Measurements from ENCODE around the gene SIAH2.

SIAH2 gene

DNA sequence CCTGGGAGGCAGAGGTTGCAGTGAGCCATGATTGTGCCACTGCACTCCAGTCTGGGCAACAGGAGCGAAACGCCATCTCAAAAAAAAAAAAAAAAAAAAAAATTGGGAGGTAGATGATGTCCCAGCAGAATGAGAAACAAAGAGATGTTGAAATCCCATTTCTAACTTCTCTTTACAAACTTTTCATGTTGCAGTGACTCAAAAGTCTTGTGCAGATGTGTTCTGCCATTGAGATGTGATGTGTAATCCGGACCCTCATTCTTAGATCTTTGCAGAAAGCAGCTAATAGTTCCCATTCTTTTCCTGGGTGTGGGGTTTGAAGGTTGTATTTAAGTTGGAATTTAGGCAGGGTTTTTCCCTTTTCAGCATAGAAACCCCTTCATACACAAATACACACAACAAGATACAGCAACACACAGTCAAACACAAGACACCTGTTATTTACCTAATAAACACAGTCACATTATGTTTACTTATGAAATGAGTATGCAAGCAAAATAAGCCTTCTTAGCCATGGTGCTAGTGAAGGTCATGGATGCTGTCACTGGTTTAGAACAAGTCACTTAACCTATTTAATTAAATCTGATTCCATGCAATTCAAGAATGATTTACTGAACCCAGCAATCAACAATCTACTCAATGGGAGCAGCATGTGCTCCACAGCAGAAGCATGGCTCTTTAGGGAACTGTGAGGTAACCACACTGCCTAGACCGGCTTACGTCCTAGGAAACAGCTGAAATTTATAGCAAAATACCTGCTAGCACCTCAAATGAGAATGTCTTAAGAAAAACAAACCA, 14.9 kb downstream of the SIAH2 start:
- no peak for DNase-seq (ENCODE audit: low spot score)

DNA sequence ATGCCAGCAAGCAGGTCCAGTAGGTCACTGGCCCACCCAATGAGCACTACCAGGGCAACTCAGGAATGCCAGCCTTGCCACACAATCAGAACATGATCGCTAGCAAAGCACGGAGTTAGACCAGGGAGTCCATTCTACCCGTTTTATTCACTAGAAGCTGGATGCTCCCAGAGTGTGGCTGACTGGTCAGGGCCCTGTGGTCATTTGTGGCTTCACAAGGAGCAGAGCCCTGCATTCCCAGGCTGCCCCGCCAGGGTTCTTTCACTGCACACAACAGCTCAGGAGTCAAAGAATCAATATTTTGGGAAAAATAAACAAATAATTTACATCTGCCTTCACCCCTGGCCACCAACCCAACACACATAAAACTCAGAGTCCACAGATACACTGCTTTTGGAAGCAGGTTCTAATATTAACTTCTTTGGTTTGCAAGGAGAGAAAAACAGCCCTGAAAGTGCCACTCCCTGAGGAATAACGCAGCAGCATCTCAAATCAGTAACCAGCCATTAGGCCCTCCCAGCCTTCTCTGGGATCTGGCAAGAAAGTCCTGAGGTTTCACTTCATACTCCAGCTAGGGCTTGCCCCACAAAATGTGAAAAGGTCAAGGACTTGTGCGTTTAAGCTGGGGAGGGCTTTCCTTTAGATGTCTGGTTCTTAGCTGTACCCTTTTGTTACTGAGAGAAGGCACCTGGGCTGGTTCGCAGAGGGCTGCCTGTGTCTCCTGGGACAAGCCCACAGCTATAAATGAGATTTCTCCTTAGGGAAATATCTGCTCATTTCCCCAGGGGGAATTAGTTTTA, 16.0 kb downstream of the SIAH2 start:
- DNase-seq (ENCODE audit: low spot score), result no peak

DNA sequence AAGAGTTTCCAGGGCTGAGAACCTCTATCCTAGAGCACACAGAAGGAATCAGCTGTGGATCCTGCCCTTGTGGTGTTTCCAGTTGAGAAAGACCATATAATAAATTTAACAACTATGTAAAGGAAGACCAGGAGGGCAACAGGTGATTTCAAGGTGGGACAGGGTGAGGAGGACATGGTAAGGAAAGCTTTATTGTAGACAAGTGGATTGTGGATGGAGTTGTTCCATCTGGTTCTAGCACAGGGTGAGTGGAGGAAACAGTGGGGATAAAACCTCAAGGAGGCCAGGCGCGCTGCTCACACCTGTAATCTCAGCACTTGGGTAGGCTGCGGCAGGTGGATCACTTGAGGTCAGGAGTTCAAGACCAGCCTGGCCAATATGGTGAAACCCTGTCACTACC, 17.1 kb downstream of the SIAH2 start:
- no peak for DNase-seq (ENCODE audit: low spot score)

DNA sequence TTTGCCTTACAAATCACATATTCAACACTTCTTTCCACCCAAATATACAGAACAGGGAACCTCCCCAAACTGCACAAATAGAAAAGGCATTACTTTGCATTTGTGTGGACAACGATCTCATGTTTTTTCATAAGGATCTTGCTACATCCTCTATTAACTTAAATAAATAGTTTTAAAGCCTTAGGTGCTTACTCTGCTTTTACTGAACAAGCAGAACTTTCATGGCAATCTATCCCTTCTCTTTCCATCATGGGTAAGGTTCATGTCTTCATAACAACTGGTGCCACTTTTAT, 18.1 kb downstream of the SIAH2 start:
- no peak for DNase-seq (ENCODE audit: low spot score)

DNA sequence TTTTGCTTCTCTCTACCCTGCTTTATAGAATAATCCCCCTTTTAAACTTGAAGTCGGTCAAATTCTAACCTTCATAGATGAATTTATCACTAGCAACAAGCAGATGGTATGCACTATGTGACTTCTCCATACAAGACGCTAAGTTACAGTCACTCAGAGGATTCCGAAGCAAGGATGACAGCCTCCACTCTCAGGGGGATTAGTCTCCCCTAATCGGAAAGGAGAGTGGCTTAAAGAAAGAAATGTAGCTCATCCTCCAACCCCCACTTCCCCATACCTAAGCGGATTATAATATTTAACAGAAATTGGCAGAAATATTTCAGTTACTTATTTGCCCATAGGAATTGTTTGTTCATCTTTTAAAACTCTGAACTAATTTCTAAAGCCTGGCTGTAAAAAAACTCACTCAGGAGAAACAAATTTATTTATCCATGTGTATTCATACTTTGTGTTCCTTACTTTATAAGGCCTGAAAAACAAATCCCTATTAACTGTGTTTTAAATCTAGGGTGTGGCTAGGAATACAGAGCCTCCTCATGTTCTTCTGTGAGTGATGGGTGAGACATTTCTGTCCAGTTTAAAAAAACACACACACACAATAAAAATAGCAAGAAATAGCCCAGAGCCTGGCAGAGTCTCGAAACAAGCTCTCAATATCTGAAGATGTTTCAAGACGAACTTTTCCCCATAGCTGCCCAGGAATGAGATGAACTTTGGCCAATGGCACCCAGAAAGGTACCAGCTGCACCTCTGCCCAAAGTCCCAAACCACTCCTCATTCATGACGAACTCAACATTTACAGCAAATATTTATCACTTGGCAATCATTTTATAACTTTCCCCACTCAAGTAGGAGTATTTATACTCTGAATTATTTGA, 18.7 kb downstream of the SIAH2 start:
- no peak for DNase-seq (ENCODE audit: low spot score)

DNA sequence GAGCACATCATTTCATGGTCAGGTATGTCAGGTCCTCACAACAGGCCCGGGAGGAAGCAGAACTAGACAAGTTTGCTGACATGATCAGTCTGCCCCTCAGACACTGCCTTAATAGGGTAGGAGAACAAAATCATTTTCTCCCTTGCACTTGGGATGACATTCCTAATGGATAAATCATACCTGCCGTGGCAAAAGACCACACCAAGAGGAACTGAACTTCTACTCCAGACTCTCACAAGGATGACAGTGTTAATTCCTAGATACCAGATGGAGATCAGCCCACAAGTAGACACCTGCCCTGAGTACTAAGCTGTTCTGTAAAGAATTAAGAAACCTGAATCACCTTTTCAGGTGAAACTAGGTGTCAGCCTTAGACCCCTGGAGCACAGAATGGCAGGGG, 19.5 kb downstream of the SIAH2 start:
- DNase-seq (ENCODE audit: low spot score), result no peak

DNA sequence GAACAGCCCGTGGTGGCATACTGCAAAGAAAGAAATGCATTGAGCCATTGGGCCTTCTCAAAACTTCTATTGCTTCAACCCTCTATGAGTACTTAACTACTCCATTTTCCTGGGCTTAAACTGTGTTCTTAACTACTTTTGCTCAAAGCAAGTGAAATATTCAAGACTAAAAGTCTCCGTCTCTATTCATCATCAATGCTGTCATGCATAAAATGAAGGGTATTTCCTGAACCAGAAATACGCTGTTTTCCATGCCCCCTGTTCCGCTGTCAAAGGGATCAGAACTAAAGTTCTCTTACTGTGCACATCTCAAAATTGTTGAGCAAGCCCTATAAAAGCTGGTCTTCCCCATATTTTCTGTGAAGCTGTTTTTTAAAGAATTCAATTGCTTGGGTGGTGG, 20.3 kb downstream of the SIAH2 start:
- no peak for DNase-seq (ENCODE audit: low spot score)

DNA sequence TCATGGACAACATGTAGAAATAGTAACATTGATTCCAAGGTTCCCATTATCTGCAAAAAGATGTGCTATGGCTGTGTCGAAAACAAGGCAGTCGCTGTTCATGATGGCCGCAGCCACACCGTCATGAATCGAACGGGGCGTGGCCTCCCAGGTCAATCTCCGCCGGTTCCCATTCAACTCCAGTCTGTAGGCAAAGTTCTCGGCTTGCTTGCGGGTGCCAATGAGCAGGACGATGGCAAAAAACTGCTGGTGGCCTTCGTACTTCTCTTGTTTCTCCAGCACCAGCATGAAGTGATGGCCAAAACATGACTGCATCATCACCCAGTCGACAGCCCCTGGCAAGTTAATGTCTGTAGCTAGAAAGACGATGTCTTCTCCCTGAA, 20.8 kb downstream of the SIAH2 start:
- DNase-seq (ENCODE audit: low spot score), result no peak

DNA sequence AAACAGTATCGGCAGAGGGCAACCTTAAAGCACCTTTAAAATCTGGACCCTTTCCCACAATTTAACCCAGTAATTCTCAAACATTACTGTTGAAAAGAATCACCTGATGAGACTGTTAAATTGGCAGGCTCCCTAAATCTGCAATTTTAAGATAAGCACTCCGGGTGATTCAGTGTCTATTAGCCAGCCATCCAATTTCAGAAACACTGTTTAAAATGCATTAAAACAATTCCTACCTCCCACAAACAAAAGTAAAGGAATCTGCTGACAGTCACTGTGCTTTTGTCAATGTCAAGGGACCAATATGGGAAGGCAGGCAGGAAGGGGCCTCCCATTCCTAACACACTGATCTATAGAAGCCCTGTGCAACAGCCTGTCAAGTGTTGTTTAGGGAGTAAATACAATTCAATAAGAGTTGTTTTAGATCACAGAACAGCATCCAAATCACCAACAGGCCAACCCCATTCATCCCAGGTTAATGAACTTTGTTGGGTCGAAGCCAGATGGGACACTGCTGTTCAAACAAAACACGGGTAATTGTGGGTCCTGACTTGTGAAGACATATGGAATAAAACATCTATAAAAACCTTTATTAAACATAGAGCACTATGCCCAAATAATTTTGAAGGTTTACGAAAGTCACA, 21.4 kb downstream of the SIAH2 start:
- no peak for DNase-seq (ENCODE audit: low spot score)

DNA sequence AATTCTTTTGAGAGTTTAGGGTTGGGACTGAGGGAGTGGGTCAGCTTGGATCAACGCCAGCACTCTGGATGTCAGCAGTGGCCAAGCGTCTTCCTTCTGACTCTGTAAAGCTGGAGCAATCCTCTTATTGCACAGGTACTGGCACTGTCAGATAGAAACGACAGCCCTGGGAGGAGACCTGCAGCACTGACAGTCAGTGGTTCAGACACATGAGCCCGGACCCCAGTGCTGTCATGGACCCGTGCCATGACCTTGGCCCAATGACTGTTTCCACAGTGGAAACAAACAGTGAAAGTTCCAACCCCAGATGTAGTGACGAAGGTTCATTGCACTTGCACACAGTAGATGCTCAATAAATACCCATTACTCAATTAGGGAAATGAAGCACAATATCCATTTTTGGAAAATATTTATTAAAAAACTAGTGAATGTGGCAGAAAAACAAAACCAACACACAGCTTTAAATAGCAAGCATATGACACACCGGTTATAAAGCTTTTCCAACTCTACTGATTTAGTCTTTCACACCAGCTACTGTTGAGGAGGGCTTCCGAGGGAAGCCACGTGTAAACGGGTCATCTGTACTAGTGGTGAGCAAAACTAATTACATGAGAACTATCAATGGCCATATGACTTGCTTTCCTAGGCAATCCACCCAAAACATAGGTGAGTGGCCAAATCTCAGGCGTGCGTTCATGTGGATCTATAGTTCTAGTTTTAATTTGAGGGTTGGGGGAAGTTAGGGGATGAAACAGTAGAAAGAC, 22.1 kb downstream of the SIAH2 start:
- no peak for DNase-seq (ENCODE audit: low spot score)

DNA sequence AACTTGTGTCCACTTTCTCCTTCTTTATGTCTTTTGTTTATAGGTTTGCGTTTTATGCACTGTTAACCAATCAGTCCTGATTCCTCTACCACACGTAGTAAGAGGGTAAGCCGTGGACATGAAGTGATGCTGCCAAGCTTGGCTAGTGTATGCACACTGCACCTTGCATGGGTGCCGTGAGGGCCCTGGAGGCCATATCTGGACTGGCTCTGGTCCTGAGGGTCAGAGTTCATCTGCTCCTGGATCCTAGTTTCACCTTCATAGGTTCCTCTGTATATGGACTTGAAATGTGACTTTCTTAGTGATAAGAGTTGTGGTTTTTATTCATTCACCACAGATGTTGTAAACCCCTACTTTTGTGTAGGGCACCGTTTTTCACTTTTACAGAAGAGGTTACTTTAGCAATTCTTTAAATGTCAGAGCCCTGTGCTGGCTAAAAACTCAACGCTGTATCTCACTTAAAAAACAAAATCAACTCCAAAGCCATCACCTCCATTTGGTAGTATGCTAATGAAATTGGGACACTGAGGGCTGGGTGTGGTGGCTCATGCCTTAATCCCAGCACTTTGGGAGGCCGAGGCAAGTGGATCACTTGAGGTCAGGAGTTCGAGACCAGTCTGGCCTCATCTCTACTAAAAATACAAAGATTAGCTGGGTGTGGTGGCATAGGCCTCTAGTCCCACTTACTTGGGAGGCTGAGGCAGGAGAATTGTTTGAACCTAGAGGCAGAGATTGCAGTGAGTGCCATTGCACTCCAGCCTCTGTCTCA, 22.9 kb downstream of the SIAH2 start:
- no peak for DNase-seq (ENCODE audit: low spot score)

DNA sequence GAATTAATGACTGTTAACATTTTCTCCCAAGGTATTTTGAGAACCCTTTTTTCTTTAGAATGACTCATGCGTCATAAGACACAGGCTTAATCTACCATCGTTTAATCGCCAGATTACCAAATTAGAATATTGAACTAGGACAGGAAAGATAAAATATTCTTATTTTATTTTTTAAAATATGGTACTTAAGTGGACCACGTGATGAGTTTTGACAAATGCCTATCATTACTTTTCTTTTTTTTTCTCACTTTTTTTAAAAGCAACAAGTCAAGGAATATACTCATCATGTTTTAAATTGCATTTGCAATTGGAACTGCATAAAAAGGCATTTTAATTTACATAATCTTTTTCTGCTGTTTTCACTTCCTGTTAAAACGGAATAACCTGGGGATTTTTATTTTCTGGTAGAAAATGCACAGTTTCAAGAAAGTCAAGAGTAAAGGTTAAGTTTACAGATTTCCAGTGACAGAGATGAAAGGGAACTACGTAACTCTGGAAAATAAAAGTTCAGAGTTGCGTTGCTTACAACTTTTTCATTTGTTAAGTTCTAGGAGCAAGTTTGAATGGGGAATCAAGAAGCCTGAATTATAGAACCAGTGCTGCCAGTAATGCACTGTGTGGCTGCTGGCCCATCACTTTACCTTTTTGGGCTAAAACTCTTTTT, 23.6 kb downstream of the SIAH2 start:
- DNase-seq (ENCODE audit: low spot score), result no peak

DNA sequence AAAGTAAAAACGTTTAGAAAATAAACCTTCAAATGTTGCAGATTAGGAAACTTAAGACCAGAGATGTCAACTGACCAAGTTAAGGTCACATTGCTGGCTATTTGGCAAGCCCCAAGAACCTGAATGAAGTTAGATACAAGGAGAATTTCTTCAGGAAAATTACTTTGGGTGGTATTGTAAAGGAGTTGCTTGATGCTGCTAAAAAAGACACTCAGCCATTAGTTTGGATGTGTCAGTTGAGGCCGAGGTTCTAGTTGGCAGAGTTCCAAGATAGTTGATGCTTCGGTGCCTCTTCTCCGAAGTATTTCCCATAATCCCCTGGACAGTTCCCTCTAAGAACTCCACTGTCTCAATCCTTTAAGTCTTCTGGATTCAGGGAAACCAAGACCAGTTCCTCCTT, 24.3 kb downstream of the SIAH2 start:
- no peak for DNase-seq (ENCODE audit: low spot score)

DNA sequence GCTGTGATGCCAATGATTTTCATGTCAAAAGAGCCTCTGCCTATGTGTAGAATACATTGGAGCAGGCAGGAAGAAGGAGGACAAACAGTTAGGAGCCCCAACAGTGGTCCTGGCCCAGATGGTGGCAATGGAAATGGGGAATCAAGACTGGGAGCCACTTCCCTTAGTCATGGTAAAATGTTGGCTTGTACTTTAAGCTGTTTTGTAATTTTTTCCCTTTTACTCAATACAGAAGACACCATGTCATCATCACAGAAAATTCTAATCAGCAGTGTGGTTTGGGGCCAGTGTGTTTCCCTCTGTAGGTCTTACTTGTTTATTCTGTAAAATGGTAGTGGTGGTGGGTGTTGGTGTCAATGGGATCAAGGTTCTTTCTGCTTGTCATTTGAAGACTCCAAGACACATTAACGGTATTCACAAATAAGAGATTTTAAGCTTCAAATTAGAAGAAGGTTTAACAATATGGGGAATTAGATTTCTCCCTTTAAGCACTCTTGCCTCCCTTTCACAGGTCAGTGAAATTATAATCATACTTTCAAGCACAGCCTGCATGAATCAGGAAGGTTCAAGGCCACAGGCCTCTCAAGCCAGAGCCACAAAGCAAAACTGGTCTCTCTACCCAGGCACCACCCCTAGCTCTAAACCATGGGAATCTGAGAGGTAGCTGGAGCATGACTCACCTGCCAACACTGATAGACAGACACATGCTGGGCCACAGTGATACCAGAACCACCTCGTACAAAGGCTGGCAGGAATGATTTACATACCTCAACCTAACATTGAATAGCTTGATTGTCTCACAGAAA, 24.9 kb downstream of the SIAH2 start:
- DNase-seq (ENCODE audit: low spot score), result no peak

DNA sequence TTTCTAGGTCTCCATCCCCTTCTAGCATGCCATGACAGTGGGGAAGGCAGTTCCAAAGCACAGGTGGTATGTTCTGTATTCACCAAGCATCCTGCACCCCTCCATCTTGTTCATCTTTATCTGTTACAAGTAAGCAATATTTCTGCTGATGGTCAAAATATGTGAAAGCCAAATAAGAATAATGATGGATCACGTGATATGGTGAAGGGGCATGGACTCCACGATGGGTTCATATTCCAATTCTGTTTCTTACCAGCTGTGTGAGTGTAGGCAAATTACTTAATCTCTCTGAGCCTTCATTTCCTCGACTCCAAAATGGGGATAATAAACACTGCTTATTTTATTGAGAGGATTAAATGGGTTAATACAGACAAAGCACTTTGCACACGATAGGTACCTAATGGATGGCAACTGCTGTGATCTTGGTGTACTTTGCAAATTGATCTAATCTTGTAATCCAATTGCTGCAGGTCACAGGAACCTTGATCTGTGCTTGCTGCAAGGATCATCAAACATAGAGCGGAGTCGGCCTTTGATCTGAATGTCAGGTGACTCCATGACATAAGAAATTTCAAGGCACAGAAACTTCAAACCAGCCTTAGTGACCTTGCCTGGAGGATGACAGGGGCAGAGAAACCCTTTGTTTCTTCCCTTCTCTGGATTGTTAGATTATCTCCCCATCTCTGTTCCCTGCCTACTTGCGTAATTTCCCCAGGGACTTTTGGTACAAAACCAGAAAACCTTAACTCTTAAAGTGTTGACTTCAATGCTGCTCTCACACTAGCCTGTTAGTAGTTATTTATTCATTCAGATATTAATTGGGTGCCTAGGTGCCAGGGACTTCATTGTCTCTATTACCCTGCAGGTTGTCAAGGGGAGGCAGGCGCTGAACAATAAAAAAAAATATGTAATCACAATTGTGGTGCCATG, 25.8 kb downstream of the SIAH2 start:
- no peak for DNase-seq (ENCODE audit: low spot score)

DNA sequence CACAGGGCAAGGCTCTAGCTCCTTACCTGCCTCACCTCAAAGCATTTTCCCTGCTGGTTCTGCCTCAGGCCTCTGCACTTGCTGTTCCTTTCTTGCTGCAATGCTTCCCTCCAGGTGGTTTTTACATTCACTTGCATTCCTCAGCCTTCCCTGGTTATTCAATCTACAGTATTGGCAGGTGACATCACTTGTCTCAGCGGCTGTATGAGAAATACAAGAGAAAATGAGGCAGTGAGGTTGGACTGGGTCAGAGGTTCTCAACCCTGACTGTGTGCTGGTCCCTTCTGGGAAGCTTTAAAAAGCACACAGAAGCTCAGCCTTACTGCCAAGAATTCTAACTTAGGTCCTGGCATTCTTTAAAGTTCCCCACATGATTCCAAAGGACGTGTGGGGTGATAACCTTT, 26.7 kb downstream of the SIAH2 start:
- DNase-seq (ENCODE audit: low spot score), result no peak

DNA sequence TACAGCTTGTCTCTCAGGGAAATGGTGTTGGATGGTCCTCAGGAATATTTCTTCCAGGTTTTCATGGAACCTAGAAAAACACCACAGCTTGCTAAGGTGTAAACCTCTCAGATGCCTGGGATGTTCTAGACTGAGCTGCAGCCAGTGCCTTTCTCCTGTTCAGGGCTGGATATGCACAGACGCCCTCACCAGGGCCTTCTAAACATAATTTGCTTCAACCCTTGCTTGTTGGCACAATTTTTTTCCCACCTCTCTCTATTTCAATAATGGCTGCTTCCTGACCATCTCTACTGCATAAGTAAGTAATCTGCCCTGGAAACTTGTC, 28.2 kb downstream of the SIAH2 start:
- DNase-seq (ENCODE audit: low spot score), result no peak

All from CD4-positive, alpha-beta T cell treated with Interleukin-15 for 4 hours (primary cell).